ENCODE measurements around the gene ADRM1.

The ADRM1 gene

GRCh38 chr20:62310757-62311121 lies 7.9 kb downstream of the ADRM1 start:
- no peak for DNase-seq (ENCODE audit: low spot score)

GRCh38 chr20:62311150-62311549 lies 8.4 kb downstream of the ADRM1 start:
- no peak for DNase-seq (ENCODE audit: low spot score)

- DNase-seq (ENCODE audit: low spot score), result no peak
Observed at GRCh38 chr20:62311832-62312661, 9.2 kb downstream of the ADRM1 start.

GRCh38 chr20:62312662-62312977 lies 9.8 kb downstream of the ADRM1 start:
- no peak for DNase-seq (ENCODE audit: low spot score)

- no peak for DNase-seq (ENCODE audit: low spot score)
Observed at GRCh38 chr20:62313021-62313420, 10.2 kb downstream of the ADRM1 start.

- DNase-seq (ENCODE audit: low spot score), result no peak
Observed at GRCh38 chr20:62313460-62314338, 10.9 kb downstream of the ADRM1 start.

GRCh38 chr20:62314339-62314638 lies 11.5 kb downstream of the ADRM1 start:
- DNase-seq (ENCODE audit: low spot score), result no peak

- no peak for DNase-seq (ENCODE audit: low spot score)
Observed at GRCh38 chr20:62314711-62315302, 12.0 kb downstream of the ADRM1 start.

GRCh38 chr20:62315773-62316172 lies 13.0 kb downstream of the ADRM1 start:
- DNase-seq (ENCODE audit: low spot score), result no peak

GRCh38 chr20:62316331-62317166 lies 13.8 kb downstream of the ADRM1 start:
- DNase-seq (ENCODE audit: low spot score), result no peak

GRCh38 chr20:62317167-62317655 lies 14.4 kb downstream of the ADRM1 start:
- no peak for DNase-seq (ENCODE audit: low spot score)

GRCh38 chr20:62318400-62319345 lies 15.9 kb downstream of the ADRM1 start:
- no peak for DNase-seq (ENCODE audit: low spot score)

GRCh38 chr20:62319346-62319909 lies 16.6 kb downstream of the ADRM1 start:
- DNase-seq (ENCODE audit: low spot score), result no peak

- no peak for DNase-seq (ENCODE audit: low spot score)
Observed at GRCh38 chr20:62320581-62321354, 18.0 kb downstream of the ADRM1 start.

- DNase-seq (ENCODE audit: low spot score), result no peak
Observed at GRCh38 chr20:62321521-62321948, 18.7 kb downstream of the ADRM1 start.

- no peak for DNase-seq (ENCODE audit: low spot score)
Observed at GRCh38 chr20:62321975-62322374, 19.2 kb downstream of the ADRM1 start.

- DNase-seq (ENCODE audit: low spot score), result no peak
Observed at GRCh38 chr20:62322492-62323041, 19.8 kb downstream of the ADRM1 start.

- DNase-seq (ENCODE audit: low spot score), result no peak
Observed at GRCh38 chr20:62323146-62323979, 20.6 kb downstream of the ADRM1 start.
